ENCODE results near the gene HMCES.
A peak's percentile ranks its signal among the peaks of the same experiment; 100 is the strongest.

The HMCES gene

DNA sequence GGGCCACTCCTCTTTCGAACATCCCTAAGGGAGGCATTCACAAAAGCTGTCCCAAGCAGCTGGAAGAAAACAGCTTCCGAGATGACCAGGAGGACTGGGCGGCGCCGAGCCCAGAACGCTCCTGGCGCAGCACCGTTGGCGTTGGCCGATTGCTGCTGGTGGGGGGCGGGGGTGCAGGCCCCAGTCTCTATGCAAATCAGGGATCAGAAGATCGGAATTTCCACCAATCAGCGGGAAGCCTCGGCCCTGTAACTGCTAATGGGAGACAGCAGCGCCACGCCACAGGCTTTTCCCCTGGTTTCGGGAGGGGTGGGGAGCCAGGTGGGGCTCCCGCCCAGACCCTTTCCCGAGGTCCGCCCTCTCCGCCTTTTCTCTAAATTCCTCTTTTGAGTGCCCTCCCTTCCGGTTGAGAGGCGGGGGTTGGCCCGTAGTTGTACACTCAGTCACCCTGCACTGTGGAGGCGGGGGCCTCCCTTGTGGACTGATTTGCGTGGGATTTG is 27.0 kb downstream of the HMCES start:
- peak; percentile 77 for DNase-seq

GRCh38 chr3:129308636-129309035 is 30.0 kb downstream of the HMCES start:
- DNase-seq, result no peak

GRCh38 chr3:129310111-129311011 is 31.7 kb downstream of the HMCES start:
- DNase-seq, result no peak

DNA sequence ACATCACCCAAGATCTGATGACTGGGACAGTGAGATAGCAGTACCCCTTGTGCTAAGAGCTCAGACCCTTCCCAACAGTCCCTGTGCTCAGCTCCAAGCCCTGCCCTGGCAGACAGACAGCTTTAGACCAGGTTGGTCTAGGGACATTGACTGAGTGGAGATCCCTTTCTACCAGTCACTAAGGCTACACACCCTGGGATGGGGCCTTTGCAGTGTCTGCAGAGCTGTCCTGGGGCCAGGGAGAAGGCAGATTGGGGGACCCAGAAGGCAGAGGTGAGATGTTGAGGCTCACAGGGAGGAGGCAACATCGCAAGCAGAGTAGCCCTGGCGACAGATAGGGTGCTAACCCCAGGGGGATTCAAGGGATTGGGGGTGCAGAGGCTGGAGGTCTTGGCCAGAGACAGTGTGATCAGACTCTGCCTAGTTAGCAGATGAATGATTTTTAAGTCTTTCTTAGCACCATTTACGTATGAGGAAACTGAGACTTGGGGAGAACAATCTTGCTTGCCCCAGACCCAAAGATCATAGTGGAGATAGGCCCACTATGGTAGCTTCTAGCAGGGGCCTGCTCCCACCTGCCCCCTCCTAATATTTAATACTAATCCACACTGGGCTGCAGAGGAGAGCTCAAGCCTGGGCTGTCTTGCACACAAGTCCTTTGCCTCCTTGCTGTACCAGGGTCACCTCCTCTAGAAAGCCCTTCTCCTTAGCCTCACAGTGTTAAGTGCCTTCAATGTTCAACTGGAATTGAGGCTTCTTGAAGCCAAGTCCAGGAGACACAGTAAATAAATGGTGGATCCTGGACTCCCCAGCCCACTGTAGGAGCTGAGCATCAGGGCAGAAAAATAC is 32.6 kb downstream of the HMCES start:
- DNase-seq, result no peak

GRCh38 chr3:129312021-129312639 is 33.5 kb downstream of the HMCES start:
- DNase-seq, result no peak

DNA sequence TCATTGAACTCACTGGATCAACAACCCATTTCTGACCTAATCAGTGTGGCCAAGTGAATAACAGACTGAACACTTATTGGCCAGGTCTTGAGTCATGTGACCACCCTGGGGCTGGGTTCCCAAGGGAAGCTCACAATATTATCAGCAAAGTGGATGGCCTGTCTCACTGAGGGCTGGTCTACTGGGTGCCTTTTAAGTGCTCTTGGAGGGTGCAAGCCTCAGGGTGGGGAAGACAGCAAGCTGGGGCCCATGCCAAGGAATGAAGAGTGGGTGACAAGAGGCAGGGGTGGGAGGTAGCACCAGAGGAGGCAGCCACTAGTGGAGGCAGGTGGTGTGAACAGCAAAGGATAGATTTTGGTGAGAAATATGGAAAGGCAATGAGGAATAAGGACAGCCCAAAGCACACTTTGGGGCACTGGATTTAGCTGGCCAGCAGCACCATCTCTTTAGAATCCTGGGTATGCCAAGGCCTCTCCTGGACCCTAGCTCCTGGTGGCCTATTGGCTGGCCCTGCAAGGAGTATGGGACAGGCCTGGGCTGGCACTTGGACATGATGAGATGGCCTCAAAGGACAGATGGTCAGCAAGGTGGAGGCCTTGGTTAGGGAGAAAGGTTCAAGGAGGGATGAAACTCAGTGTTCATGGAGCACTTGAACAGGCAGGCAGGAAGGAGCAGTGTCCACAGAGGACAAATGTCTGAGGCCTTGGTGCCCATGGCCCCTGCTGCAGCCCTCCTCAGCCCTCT is 34.2 kb downstream of the HMCES start:
- no peak for DNase-seq

GRCh38 chr3:129313415-129313664 is 34.7 kb downstream of the HMCES start:
- DNase-seq, result no peak

- DNase-seq, result no peak
Measured at GRCh38 chr3:129313665-129314385, 35.2 kb downstream of the HMCES start.

- DNase-seq, result peak; percentile 65
Measured at GRCh38 chr3:129314386-129315222, 35.9 kb downstream of the HMCES start.

DNA sequence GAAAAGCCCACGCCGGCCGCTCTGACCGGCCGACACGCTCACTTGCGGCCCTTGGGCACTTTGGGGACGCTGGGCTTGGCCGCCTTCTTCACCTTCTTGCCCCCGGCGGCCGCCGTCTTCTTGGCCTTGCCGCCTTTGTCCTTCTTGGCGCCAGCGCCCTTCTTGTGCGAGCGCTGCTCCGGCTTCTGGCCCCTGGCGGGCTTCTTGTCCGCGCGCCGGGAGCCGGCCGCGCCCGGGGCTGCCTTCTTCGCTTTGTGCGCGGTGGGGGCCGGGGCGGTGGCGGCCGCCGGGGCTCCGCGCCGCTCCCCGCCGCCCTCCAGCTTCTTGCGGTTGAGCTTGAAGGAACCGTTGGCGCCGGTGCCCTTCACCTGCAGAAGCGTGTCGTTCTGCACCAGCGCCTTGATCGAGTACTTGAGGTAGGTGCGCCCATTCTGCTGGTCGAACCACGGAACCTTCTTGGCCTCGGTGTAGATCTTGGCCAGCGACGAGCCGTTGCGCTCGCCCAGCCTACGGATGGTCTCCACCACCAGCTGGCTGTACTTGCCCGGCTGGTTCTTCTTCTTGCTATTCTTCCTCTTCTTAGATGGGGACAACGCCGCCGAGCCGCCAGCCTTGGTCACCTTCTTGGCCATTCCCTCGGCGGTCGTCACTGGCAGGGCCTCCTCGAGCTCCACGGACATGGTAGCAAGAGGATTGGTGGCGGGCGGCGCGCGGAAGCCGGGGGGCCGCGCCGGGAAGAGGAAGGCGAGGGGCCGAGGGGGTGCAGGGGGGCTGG is 36.7 kb downstream of the HMCES start:
- no peak for DNase-seq

DNA sequence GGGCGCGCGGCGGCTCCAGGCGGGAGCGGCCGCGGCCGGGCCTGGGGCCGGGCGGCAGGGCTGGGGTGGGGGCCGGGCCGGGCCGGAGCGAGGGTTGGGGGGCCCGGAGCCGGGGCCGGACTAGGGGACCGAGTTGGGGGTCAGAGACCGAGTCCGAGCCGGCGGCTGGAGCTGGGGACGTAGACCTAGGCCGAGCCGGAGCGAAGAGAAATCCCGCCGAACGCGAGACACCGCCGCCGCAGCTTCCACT is 37.3 kb downstream of the HMCES start:
- DNase-seq, result no peak

DNA sequence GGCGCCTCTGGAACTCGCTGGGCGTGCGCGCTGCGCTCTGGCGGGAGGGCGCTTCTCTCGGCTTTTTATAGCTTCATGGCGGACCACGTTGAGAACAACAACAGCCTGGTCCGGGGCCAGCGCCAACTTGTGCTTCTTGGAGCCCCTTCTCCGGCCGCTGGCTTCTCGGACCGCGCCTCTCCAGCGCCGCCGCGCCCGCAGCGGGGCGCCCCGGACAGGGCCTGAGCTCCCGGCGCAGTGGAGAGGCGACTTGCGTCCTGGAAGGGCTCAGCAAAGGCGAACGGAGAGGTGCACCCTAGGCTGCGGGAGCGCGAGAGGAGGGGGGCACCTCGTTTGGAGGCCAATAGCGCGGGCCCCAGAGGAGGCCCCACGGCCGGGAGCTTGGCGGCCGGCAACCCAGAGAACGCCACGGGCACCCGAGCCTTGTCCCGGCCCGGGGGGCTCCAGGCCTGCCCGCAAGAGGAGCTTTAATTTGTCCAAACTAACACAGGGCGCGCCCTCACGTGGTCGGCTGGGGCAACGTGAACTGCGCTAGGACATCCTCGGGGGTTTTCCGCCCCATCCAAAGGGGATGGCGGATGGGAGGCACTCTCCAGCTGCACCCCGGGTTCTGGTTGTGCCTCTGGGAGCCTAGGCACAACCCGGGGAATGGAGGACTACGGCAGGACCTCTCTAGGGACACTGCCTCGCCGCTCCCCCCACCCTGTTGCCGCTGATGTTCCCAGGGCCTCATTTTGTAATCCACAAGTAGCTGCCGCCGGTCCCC is 37.8 kb downstream of the HMCES start:
- peak; percentile 38 for DNase-seq

DNA sequence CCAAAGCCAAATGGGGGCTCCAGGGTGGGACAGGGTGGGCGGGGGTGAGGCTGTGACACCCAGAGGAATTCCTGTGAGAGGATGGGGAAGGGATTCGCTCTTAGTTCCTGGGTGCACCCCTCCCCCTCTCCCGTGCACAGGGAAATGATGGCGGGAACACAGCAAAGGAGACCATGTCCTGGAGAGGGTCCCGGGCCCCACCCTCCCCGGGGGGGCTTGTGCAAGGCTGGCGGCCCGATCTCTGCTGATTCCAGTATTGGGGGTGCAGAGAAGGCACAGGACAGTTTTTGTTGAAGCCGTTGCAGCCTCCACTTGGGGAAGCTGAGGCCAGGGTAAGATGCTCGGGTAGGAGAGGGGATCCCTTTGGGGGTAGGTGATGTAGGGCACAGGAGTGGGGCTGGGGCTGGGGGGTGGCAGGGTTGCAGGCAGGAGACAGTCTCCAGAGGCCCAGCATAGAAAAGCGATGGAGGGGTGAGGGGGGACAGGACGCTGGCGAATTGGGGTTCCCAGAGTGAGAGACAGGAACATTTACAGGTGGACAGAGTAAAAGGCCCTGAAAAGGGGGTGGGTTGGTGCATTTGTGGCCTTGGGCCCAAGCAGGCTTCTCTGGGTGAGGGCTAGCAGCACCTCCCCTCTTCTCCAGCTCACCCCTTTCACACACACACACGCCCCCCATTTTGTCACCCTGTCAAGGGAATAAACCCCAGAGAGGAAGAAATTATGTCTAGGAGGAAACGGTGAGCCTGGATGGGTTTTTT is 38.5 kb downstream of the HMCES start:
- DNase-seq, result no peak

DNA sequence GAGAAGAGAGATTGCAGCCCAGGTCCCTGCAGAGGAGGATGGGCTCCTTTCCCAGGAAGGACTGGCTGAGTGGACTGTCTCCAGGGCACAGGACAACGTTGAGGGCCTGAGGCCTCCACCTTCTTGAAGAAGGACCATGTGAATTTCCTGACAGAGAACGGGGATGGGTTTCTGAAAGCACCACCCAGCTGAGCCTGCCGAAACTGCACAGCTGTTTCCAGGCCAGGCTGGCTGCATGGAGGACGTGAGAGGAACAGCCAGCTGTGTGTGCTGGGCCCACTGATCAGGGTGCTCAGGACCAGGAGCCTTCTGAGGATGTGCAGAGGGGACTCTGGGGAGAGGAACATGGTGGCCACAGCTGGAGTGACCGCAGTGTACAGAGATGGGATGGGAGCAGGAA is 39.2 kb downstream of the HMCES start:
- no peak for DNase-seq

DNA sequence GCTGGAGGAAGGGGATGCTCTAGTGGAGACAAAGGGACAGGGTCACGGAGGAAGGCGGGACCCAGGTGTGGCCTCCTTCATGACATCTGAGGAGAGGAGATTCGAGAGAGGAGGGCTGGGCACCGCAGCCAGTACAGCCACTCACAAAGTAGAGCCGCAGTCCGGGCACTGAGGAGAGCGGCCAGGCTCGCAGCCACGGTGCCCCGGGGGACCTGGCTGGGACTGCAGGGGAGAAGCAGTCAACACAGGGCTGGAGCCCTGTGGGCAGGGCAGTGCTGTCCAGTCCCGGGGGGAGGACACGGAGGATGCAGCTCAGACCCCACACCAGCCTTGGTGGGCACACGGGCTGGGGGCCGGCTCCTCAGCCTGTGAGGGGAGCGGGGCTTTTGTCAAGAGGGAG is 40.3 kb downstream of the HMCES start:
- no peak for DNase-seq

- DNase-seq, result no peak
Measured at GRCh38 chr3:129320261-129320660, 41.6 kb downstream of the HMCES start.

GRCh38 chr3:129320825-129321487 is 42.3 kb downstream of the HMCES start:
- no peak for DNase-seq

- no peak for DNase-seq
Measured at GRCh38 chr3:129321887-129322286, 43.2 kb downstream of the HMCES start.
